ENCODE results near the gene EPS8L3. TPM values are rescaled to one million over a fixed set of nuclear protein-coding genes. Genes with fewer than 3 reads are reported as not detected.

EPS8L3 gene
- total RNA-seq, 4 donors from 2014 or later, result not detected

DNA sequence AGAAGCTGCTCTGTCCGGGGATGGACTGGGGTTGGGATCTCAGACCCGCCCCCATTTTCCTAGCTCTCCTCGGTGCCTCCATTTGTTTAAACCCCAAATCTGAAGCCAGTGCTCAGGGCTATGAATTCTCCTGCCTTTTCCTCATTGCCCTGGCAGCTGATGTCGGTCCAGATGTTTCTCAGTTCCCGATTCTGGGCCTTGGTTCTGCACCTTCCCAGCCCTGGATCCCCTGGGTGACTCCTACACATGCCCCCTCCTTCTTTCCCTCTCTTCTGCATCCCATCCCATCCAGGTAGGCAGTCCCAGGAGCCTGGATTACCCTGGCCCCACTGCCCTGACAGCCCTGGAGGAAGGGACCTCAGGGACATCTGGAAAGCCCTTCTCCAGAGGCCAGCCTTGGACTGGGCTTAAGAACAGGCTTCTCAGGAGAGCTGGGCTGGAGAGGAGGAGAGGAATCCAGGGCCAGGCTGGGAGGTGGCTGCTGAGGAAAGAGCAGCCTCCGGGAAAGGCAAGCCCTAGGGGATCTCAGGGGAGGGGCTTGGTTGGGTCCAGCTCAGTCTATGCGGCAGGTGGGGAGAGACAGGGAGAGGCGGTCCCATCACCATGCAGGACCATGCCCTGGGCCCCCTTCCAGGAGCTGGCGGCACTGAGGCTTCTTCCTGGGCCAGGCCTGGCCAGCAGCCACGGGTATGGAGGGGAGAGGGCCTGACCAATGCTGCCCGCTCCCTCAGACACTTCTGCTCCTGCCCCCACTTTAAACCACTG, 6.8 kb upstream of the EPS8L3 start:
- Histone ChIP-seq H3K36me3 (no peaks in the 10 kb centered on the region), H3K4me1 (peaks cover 0 to 17% of the 10 kb centered on the region in 2 donors), H3K27me3 (no peaks in the 10 kb centered on the region), H3K4me3 (replicated peaks in 1 of 3) (no peak overlapping the region), H3K27ac (no peak overlapping the region), H3K9me3 (no peaks in the 10 kb centered on the region)
- intact Hi-C loops (cut with DNase I), result no loop called here
- TF ChIP-seq, protein P1, sequence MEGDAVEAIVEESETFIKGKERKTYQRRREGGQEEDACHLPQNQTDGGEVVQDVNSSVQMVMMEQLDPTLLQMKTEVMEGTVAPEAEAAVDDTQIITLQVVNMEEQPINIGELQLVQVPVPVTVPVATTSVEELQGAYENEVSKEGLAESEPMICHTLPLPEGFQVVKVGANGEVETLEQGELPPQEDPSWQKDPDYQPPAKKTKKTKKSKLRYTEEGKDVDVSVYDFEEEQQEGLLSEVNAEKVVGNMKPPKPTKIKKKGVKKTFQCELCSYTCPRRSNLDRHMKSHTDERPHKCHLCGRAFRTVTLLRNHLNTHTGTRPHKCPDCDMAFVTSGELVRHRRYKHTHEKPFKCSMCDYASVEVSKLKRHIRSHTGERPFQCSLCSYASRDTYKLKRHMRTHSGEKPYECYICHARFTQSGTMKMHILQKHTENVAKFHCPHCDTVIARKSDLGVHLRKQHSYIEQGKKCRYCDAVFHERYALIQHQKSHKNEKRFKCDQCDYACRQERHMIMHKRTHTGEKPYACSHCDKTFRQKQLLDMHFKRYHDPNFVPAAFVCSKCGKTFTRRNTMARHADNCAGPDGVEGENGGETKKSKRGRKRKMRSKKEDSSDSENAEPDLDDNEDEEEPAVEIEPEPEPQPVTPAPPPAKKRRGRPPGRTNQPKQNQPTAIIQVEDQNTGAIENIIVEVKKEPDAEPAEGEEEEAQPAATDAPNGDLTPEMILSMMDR (IDR thresholded peaks at IDR 0.05), result no peak
- TF ChIP-seq POLR2A (IDR thresholded peaks at IDR 0.05), result no peak
- WGBS, 2 donors, result 61 to 65% methylated on average over 9 to 11 of the region's 11 CpGs
- peak; percentile 77 to 86 for DNase-seq

DNA sequence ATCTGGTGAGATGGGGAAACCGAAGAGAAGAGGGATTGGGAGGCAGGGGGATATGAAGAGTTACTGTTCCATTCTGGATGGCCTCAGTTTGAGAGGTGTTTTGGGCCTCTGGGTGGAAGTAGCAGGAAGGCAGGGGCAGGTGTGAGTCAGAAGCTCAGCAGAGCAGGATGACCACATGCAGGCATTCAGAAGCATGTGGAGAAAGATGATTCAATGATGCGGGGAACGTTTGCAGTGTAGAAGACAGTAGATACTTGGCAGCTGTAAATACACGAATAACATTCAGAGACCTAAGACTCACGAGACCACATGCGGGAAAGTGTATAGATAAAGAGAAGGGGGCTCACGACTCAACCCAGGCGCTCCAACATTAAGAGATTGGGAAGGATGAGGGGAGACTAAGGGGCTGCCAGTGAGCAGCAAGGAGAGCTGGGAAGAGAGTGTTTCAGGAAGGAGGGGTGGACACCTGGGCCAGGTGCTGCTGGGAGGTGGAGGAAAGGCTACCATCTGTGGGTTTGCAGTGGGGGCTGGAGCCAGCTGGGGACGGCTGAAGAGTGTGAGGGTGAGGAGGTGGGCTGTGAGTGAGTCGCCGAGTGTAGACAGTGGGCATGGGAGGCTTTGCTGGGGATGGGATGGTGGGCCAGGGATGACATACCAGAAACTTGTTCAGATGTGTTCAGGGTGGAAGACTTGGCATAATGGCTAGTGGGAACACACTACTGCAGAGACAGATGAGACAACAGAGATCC, 5.8 kb upstream of the EPS8L3 start:
- 90 to 93% methylated on average over 11 of the region's 11 CpGs for WGBS, 2 donors
- H3K27ac ChIP-seq, result no peak overlapping the region
- no peaks in the 10 kb centered on the region for H3K36me3 ChIP-seq
- intact Hi-C loops (cut with DNase I), result no loop called here
- H3K27me3 ChIP-seq, result no peaks in the 10 kb centered on the region
- H3K9me3 ChIP-seq, result no peaks in the 10 kb centered on the region
- TF ChIP-seq, protein P1 (IDR thresholded peaks at IDR 0.05), result no peak
- no peak for DNase-seq
- H3K4me3 ChIP-seq (replicated peaks in 1 of 3), result no peak overlapping the region
- peaks cover 0 to 17% of the 10 kb centered on the region in 2 donors for H3K4me1 ChIP-seq

DNA sequence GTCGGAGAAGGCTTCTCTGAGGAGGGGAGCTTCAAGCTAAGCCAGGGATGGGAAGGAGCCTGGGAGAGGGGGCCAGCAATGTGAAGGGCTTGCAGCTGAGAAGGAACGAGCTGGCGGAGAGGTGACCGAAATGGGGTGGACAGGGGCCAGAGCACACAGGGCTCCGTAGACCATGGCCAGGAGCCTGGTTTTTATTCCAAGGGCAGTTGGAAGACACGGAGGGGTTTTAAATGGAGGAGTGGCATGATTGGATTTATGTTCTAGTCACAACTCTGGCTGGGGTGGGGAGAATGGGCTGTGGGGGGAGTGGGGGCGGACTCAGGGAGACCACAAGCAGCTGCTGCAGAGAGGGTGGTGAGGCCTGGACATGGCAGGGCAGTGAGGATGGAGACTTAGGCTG, 5.1 kb upstream of the EPS8L3 start:
- intact Hi-C loops (cut with DNase I), result no loop called here

GRCh38 chr1:109768335-109768650, 4.6 kb upstream of the EPS8L3 start:
- Histone ChIP-seq H3K27me3 (no peaks in the 10 kb centered on the region), H3K9me3 (no peaks in the 10 kb centered on the region), H3K27ac (no peak overlapping the region), H3K4me1 (peaks cover 0 to 9% of the 10 kb centered on the region in 2 donors), H3K36me3 (no peaks in the 10 kb centered on the region), H3K4me3 (replicated peaks in 1 of 3) (no peak overlapping the region)
- WGBS, 2 donors, result 67 to 94% methylated on average over 2 of the region's 2 CpGs
- DNase-seq, result no peak
- TF ChIP-seq POLR2A (IDR thresholded peaks at IDR 0.05), result no peak
- TF ChIP-seq, protein P1 (IDR thresholded peaks at IDR 0.05), result no peak
- intact Hi-C loops (cut with DNase I), result no loop called here

More for the DNA sequence above, 5.1 kb upstream of the EPS8L3 start:
- H3K4me1 ChIP-seq, result peaks cover 0 to 14% of the 10 kb centered on the region in 2 donors
- no peak overlapping the region for H3K4me3 ChIP-seq (replicated peaks in 1 of 3)
- DNase-seq, result no peak
- H3K27me3 ChIP-seq, result no peaks in the 10 kb centered on the region
- H3K36me3 ChIP-seq, result no peaks in the 10 kb centered on the region
- H3K9me3 ChIP-seq, result no peaks in the 10 kb centered on the region
- TF ChIP-seq POLR2A (IDR thresholded peaks at IDR 0.05), result no peak
- TF ChIP-seq, protein P1 (IDR thresholded peaks at IDR 0.05), result no peak
- WGBS, 2 donors, result 88 to 92% methylated on average over 7 of the region's 7 CpGs
- H3K27ac ChIP-seq, result no peak overlapping the region
